ENCODE data around the gene CHMP3. TPM values are rescaled to one million over a fixed set of nuclear protein-coding genes. Genes with fewer than 3 reads are reported as not detected.

CHMP3 gene
- total and polyA plus RNA-seq, 2 of the 13 experiments (the other 11 are each of a cell fraction or from before 2014, with no cell fraction given) = 64.1 to 114 TPM

- no peaks in the 10 kb centered on the region for H3K9me3 ChIP-seq (ENCODE audit: low read length)
- FAIRE-seq (no peak), DNase-seq (ENCODE audit: low spot score) (no peak), ATAC-seq (no peak)
- H3K79me2 ChIP-seq (ENCODE audit: insufficient read depth, low read length) = no peaks in the 10 kb centered on the region
- CTCF ChIA-PET (ENCODE audit: low intra/inter-chr PET ratio, low total read pairs) = no interaction called here
- H3K27ac ChIP-seq (ENCODE audit: extremely low read length, insufficient read depth, low read length) = no peak overlapping the region
- H3K27me3 ChIP-seq (ENCODE audit: control insufficient read depth in 1 of 2, insufficient read depth in 2 of 2, low read length in 2 of 2) = no peaks in the 10 kb centered on the region
- H3K4me3 ChIP-seq (replicated peaks in 1 of 3; ENCODE audit: insufficient read depth in 1 of 3, low read depth in 2 of 3, low read length in 3 of 3) = no peak overlapping the region
- no peak overlapping the region for H2AFZ ChIP-seq (ENCODE audit: low read length)
- POLR2A ChIA-PET = no interaction called here
- H3K4me2 ChIP-seq (ENCODE audit: low read depth, low read length) = no peak overlapping the region
- H3K9ac ChIP-seq (ENCODE audit: insufficient read depth, low read depth, low read length) = no peak overlapping the region
- in situ Hi-C loops (cut with HindIII; ENCODE audit: extremely low pct_ligation_motif_present, low pct_unique_long_range_greater_than_20kb) (no loop called here), intact Hi-C loops (cut with micrococcal nuclease; ENCODE audit: unreplicated experiment) (no loop called here)
- no peaks in the 10 kb centered on the region for H4K20me1 ChIP-seq (ENCODE audit: insufficient read depth, low read length)
- BruUV-seq (replicated peaks) = no TSS peak
- TF ChIP-seq ATM (IDR thresholded peaks at IDR 0.05; ENCODE audit: borderline replicate concordance) (no peak), HOXA7 (CRISPR knock-in tag; IDR thresholded peaks at IDR 0.05) (no peak), ZNF691 (CRISPR knock-in tag; IDR thresholded peaks at IDR 0.05; ENCODE audit: borderline replicate concordance, low read depth) (no peak), GABPA (IDR thresholded peaks at IDR 0.05; ENCODE audit: low read depth, low read length) (no peak), GABPA (CRISPR knock-in tag; IDR thresholded peaks at IDR 0.05; ENCODE audit: low read depth) (no peak), ARHGAP35 (CRISPR knock-in tag; IDR thresholded peaks at IDR 0.05; ENCODE audit: borderline replicate concordance) (no peak), LRRFIP1 (CRISPR knock-in tag; conservative IDR thresholded peaks at IDR 0.05) (no peak), KDM1A (CRISPR knock-in tag; IDR thresholded peaks at IDR 0.05) (no peak), IKZF4 (CRISPR knock-in tag; IDR thresholded peaks at IDR 0.05; ENCODE audit: borderline replicate concordance, low read depth, not compliant biosample characterization) (no peak)
- peaks cover 31 to 96% of the 10 kb centered on the region in 2 experiments for H3K36me3 ChIP-seq (replicated peaks in 1 of 2; ENCODE audit: control insufficient read depth in 1 of 2, insufficient read depth in 2 of 2, low read length in 2 of 2)
- over 99% methylated on average over 4 of the region's 4 CpGs for WGBS (ENCODE audit: low lambda C conversion rate)
- peaks cover 29% of the 10 kb centered on the region for H3K4me1 ChIP-seq (ENCODE audit: insufficient read depth, low read length)
Measured at GRCh38 chr2:86490245-86490644, 73.0 kb downstream of the CHMP3 start.

All from HepG2 (cell line).